Ecto neural progenitor cell (in vitro differentiated cells): ENCODE results near the gene TXNL1.

Source experiments
- DNase-seq: peaks from one replicate; pipeline ENCODE4 v3.0.0-alpha.2; 2018; ENCODE audit warnings: low spot score

TXNL1 gene

DNA sequence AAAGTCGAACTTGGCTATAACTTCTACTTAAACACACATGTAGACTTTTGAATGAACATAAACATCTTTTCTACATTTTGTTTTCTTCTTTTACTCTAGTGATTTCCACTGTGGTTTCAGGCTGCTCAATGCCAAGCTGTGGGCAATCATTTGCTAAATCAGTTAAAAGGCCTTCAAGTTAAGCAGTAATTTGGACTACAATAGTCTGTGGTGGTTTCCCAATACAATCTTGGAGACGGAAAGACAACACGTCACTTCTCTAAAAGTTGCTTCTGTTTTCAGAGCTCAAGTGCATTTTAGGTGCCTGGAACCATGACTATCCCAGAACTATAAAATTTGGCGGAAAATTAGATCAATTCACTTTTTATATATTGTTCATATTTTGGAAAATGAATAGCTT is 69.4 kb downstream of the TXNL1 start:
- no peak for DNase-seq

DNA sequence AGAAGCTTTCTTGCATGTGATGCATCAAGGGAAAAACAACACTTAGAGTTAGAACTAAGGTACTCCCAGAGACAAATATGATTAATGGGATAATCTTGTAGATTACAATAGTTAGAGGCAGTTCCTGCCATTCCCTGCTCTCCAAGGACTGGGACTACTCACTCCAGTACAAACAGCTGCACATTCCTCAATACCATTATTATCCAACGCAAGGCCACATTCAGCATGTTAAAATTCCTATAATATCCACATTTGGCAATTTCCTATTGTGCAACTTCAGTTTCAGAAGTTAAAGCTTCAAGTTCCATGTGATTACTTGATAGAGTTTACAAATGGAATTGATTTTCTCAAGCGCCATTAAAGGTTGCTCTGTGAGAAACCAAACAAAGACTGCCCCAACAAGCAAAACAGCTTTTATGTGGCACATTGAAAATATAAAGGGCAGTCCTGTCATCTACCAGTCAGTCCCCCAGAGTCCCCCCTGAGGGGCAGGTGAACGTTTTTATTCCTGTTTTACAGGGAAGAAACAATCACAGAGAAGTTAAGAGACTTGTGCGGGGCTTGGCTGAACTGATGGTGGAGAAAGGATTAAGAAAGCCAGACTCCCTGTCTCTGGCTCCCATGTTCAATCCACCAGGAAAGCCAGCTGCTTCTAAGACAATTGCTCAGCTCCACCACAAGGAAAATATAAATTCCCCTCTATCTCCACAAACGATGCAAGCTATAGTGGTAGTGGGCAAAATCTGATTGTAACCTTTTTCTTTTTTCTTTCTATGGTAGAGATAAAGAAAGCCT is 72.6 kb downstream of the TXNL1 start:
- no peak for DNase-seq

DNA sequence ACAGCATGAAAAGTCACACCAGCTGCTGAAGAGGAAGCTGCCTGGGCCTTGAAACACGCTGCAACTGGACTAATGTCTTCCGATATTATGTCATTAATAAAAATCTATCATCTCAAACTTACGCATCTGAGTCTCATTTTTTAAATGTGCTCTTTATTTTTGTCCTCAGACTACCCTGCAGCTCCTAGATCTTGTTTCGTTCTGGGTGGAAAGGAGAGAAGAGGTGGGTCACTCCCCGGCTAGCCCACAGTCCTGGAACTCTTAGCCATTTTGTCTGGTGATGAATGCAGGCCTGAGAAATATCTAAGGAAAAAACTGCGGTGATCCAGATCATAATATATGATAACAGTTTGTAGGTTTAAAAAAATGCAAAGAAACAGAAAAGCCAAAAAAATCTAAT is 73.3 kb downstream of the TXNL1 start:
- no peak for DNase-seq

DNA sequence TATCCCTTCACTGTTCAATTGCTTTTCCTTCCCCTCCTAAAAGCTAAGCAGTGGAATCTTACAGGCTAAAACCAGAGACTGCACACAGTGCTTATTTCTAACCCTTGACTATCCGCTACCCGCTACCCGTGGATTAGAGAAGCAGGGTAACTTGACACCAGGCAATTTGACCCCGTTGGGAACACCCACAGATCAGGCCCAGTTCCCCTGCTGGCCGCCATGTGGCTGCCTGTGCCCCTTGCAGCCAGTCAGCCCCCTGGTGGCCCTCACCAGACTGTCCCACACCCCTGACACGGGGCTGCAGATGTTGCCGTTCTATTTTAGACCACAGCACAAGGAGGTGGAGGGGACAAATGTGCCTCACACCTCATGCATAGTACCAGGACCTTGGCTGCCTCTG is 74.8 kb downstream of the TXNL1 start:
- DNase-seq: peak; percentile 86

DNA sequence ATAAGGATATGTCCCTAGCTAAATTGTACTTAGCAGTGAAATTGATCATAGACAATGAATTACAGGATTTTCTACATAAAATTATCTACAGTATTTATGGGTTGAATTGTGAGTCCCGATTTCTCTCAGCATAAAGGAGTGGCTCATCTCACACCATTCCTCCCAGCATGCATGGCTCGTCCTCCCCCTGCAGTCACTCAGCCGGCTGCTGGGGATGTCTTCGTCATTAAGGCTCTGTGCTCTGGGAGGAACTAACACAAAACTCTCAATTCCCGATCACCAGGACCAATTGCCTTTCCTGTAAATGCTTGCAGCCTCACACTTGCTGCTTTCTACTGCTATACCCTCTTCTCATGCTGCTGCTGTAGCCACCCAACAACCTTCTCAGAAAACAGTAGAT is 75.9 kb downstream of the TXNL1 start:
- DNase-seq: no peak

DNA sequence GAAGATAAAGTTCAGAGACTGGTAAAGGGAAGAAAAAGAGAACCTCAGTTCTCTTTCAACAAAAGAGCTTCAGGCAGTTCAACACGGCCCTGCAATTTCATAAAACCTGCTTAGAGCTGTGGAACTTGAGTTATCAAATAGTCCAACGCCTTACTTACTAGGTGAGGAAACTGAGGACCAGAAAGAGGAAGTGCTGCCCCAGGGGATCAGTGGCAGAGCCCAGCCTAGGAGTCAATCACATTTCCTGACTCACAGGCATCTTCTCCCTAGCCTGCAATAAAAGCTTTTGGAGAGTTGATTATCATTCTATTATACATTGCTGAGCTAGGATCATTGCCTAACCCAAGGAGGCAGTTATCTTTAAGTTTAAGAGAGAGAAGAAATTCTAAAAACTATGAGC is 77.4 kb downstream of the TXNL1 start:
- DNase-seq: no peak

DNA sequence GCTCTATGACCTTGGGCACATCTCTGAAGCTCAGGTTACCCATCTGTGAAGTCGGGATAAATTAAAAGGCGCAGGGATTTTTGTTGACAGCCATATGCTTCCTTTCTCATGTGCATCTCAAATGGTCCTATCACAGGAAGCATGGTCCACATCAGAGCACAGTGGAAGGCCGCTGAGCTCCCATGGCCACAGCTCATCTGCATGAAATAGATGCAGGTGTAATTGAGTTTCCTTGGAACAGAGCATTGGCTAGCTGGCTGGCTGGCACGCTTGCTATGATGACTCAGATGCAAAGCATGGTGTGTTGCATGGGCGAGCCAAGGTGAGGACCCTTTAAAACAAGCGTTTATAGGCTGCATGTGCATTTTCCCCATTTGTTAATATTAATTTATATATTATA is 79.3 kb downstream of the TXNL1 start:
- no peak for DNase-seq

DNA sequence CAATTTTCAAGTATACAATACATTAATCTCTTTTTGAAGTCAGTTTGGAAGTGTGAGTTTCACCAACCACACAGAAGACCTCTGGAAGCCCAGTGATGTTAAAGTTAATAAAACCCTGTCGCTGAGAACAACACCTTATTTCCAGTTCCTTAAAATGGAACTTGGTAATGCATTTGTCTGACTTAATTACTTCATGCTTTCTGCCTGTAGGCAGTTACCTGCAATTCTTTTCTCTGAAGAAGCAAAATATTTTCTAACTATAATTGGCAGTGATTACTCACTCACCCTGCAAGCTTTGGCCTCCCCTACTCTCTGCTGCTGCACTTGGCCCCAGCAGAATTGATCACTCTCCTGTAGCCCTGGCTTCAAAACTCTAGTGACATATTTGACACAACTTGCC is 81.5 kb downstream of the TXNL1 start:
- no peak for DNase-seq

DNA sequence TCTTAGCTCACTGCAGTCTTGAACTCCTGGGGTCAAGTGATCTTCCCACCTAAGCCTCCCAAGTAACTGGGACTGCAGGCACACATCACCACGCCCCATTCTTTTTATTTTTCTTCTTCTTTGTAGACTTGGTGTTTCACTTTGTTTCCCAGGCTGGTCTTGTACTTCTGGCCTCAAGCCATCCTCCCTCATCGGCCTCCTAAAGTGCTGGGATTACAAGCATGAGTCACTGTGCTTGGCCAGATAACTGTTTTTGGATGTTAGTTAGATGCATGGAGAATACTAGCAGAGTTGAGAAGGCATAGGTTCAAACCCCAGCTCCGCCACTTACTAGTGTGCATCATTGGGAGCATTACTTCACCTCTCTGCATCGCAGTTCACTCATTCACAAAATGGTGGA is 88.3 kb downstream of the TXNL1 start:
- DNase-seq: no peak
